HepG2 (cell line): ENCODE measurements around the gene C1R. TPM values are rescaled to one million over a fixed set of nuclear protein-coding genes. Genes with fewer than 3 reads are reported as not detected.

ENCODE experiments used
- CREM ChIP-seq, 2 experiments: sonication (generic) in 1 of 2; formaldehyde crosslinking in 1 of 2; IDR thresholded peaks; 2 replicates each; pipeline versions ENCODE4 v1.4.0 to v1.6.1; 2016 to 2020; ENCODE audit warnings: antibody characterized with exemption in 1 of 2, mild to moderate bottlenecking in 1 of 2, missing genetic modification reagents in 1 of 2
- HDAC1 ChIP-seq: sonication (generic); formaldehyde crosslinking; IDR thresholded peaks from 2 replicates; pipeline ENCODE4 v1.5.1; 2020; ENCODE audit warnings: mild to moderate bottlenecking, missing genetic modification reagents
- NR2F2 ChIP-seq: IDR thresholded peaks from 2 replicates; pipeline ENCODE4 v1.6.1; 2012; ENCODE audit warnings: low read depth, inconsistent platforms, borderline replicate concordance
- THYN1 ChIP-seq: sonication (generic); formaldehyde crosslinking; IDR thresholded peaks from 2 replicates; pipeline ENCODE4 v1.8.1; 2023; ENCODE audit warnings: low read depth, mild to moderate bottlenecking, moderate library complexity, missing genetic modification reagents, borderline replicate concordance
- XRCC5 ChIP-seq: fragments of 200-400 bp; formaldehyde crosslinking; optimal IDR thresholded peaks from 2 replicates; pipeline ENCODE3; 2017; ENCODE audit warnings: mild to moderate bottlenecking, low read length
- ZNF562 ChIP-seq: sonication (generic); formaldehyde crosslinking; IDR thresholded peaks from 2 replicates; pipeline ENCODE4 v1.8.0; 2022; ENCODE audit warnings: missing genetic modification reagents, borderline replicate concordance
- polyA plus RNA-seq, 8 experiments: library from polyadenylated mRNA; depleted of rRNA in 3 of 8; stranded (reverse) in 7 of 8; unstranded in 1 of 8; fragments of >200 nt; fragmentation: Illumina TruSeq in 4 of 8; extraction: Trizol in 4 of 8; gene quantifications; 2 replicates each; pipeline versions ENCODE4 v1.2.1 to v1.2.3, GENCODE V29; 2011 to 2016; ENCODE audit warnings: low read depth in 4 of 8, missing spikeins in 1 of 8, mixed read lengths in 1 of 8; ENCODE audit not compliant: insufficient read depth in 1 of 8
- total RNA-seq, 5 experiments: library from RNA; depleted of rRNA; stranded (reverse); fragments of >200 nt; fragmentation: Illumina TruSeq; extraction: Trizol; gene quantifications; 2 replicates each; pipeline ENCODE4 v1.2.3, GENCODE V29; 2016; ENCODE audit warnings: low read depth in 1 of 5
- TF ChIP-seq, protein P1 (sequence below), 2 experiments: fragments of 450-650 bp in 1 of 2; sonication (generic) in 1 of 2; formaldehyde crosslinking; IDR thresholded peaks; 2 replicates each; pipeline versions ENCODE4 v1.5.0 to v1.8.0; 2020 to 2022; ENCODE audit warnings: mild to moderate bottlenecking in 1 of 2, missing genetic modification reagents in 1 of 2
- TF ChIP-seq, protein P2 (sequence below): sonication (generic); formaldehyde crosslinking; IDR thresholded peaks from 2 replicates; pipeline ENCODE4 v1.4.0; 2020; ENCODE audit warnings: low read depth, missing genetic modification reagents
- TF ChIP-seq, protein P3 (sequence below): sonication (generic); formaldehyde crosslinking; IDR thresholded peaks from 2 replicates; pipeline ENCODE4 v1.5.0; 2020; ENCODE audit warnings: mild to moderate bottlenecking, missing genetic modification reagents, borderline replicate concordance

Gene C1R
- total and polyA plus RNA-seq, 2 of the 13 experiments (the other 11 are each of a cell fraction or from before 2014, with no cell fraction given), result 3.5 to 6.5 TPM

DNA sequence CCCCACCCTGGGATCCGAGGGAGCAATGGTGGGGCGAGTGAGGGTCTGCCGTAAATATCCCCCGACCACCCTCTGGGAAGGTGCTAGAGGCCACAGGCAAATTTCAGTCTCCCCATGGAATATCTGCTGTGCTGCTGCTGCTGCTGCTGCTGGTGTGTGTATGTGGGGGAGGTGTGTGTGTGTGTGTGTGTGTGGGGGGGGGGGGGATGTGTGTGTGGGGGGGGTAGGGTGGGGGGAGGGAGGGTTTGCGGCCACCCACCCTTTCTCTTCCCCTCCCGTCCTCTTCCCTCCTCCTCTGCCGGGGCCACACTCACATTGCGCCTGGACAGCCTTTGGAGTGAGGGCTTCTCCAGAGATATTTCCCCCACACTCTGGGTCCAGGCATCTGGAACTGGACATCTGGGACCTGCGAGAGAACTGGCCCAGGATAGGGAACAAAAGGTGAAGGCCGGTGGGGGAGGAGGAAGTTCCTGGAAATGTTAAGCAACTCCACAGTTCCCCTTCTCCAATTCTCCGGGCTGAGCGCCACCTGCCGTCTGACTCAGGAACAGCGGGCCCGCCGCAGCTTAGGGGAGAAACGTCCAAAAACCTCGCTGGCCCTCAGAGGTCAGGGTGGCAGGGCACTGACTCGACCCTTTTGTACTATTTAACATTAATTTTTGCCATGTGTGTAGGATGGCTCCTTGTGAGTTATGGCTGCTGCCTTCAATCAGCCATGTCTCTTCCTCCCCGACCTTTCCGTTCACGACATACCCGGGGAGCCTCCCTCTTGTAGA is 16.7 kb upstream of the C1R start, which contains the start of gene C1RL (continued):
- peak; percentile 95 for TF ChIP-seq XRCC5
- TF ChIP-seq NR2F2, result 0 out of 2 replicates have a peak, but pooled peaks have one; percentile 55
- TF ChIP-seq THYN1 (CRISPR knock-in tag), result no peak
- TF ChIP-seq, protein P1, sequence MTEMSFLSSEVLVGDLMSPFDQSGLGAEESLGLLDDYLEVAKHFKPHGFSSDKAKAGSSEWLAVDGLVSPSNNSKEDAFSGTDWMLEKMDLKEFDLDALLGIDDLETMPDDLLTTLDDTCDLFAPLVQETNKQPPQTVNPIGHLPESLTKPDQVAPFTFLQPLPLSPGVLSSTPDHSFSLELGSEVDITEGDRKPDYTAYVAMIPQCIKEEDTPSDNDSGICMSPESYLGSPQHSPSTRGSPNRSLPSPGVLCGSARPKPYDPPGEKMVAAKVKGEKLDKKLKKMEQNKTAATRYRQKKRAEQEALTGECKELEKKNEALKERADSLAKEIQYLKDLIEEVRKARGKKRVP (CRISPR knock-in tag; IDR thresholded peaks at IDR 0.05), result peak in 1 of 2 experiments; percentile 63; a peak in 2 of 4 replicates
- TF ChIP-seq CREM (IDR thresholded peaks at IDR 0.05), result peak; percentile 30; the same call in 1 of the 2 replicates
- TF ChIP-seq CREM (CRISPR knock-in tag; IDR thresholded peaks at IDR 0.05), result no peak
- TF ChIP-seq, protein P2, sequence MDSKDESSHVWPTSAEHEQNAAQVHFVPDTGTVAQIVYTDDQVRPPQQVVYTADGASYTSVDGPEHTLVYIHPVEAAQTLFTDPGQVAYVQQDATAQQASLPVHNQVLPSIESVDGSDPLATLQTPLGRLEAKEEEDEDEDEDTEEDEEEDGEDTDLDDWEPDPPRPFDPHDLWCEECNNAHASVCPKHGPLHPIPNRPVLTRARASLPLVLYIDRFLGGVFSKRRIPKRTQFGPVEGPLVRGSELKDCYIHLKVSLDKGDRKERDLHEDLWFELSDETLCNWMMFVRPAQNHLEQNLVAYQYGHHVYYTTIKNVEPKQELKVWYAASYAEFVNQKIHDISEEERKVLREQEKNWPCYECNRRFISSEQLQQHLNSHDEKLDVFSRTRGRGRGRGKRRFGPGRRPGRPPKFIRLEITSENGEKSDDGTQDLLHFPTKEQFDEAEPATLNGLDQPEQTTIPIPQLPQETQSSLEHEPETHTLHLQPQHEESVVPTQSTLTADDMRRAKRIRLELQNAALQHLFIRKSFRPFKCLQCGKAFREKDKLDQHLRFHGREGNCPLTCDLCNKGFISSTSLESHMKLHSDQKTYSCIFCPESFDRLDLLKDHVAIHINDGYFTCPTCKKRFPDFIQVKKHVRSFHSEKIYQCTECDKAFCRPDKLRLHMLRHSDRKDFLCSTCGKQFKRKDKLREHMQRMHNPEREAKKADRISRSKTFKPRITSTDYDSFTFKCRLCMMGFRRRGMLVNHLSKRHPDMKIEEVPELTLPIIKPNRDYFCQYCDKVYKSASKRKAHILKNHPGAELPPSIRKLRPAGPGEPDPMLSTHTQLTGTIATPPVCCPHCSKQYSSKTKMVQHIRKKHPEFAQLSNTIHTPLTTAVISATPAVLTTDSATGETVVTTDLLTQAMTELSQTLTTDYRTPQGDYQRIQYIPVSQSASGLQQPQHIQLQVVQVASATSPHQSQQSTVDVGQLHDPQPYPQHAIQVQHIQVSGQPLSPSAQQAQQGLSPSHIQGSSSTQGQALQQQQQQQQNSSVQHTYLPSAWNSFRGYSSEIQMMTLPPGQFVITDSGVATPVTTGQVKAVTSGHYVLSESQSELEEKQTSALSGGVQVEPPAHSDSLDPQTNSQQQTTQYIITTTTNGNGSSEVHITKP (CRISPR knock-in tag), result no peak
- TF ChIP-seq, protein P3, sequence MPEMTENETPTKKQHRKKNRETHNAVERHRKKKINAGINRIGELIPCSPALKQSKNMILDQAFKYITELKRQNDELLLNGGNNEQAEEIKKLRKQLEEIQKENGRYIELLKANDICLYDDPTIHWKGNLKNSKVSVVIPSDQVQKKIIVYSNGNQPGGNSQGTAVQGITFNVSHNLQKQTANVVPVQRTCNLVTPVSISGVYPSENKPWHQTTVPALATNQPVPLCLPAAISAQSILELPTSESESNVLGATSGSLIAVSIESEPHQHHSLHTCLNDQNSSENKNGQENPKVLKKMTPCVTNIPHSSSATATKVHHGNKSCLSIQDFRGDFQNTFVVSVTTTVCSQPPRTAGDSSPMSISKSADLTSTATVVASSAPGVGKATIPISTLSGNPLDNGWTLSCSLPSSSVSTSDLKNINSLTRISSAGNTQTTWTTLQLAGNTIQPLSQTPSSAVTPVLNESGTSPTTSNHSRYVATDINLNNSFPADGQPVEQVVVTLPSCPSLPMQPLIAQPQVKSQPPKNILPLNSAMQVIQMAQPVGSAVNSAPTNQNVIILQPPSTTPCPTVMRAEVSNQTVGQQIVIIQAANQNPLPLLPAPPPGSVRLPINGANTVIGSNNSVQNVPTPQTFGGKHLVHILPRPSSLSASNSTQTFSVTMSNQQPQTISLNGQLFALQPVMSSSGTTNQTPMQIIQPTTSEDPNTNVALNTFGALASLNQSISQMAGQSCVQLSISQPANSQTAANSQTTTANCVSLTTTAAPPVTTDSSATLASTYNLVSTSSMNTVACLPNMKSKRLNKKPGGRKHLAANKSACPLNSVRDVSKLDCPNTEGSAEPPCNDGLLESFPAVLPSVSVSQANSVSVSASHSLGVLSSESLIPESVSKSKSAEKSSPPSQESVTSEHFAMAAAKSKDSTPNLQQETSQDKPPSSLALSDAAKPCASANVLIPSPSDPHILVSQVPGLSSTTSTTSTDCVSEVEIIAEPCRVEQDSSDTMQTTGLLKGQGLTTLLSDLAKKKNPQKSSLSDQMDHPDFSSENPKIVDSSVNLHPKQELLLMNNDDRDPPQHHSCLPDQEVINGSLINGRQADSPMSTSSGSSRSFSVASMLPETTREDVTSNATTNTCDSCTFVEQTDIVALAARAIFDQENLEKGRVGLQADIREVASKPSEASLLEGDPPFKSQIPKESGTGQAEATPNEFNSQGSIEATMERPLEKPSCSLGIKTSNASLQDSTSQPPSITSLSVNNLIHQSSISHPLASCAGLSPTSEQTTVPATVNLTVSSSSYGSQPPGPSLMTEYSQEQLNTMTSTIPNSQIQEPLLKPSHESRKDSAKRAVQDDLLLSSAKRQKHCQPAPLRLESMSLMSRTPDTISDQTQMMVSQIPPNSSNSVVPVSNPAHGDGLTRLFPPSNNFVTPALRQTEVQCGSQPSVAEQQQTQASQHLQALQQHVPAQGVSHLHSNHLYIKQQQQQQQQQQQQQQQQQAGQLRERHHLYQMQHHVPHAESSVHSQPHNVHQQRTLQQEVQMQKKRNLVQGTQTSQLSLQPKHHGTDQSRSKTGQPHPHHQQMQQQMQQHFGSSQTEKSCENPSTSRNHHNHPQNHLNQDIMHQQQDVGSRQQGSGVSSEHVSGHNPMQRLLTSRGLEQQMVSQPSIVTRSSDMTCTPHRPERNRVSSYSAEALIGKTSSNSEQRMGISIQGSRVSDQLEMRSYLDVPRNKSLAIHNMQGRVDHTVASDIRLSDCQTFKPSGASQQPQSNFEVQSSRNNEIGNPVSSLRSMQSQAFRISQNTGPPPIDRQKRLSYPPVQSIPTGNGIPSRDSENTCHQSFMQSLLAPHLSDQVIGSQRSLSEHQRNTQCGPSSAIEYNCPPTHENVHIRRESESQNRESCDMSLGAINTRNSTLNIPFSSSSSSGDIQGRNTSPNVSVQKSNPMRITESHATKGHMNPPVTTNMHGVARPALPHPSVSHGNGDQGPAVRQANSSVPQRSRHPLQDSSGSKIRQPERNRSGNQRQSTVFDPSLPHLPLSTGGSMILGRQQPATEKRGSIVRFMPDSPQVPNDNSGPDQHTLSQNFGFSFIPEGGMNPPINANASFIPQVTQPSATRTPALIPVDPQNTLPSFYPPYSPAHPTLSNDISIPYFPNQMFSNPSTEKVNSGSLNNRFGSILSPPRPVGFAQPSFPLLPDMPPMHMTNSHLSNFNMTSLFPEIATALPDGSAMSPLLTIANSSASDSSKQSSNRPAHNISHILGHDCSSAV (CRISPR knock-in tag), result no peak
- peak; percentile 50 for TF ChIP-seq HDAC1
- no peak for TF ChIP-seq ZNF562 (CRISPR knock-in tag)
